Central memory CD8-positive, alpha-beta T cell (primary cell): Measurements from ENCODE around the gene ENPP6.
"Not testable (repeated sequence)": the region's sequence is repeated elsewhere in the genome, so short reads cannot be mapped to it uniquely, and the experiment has no call there.

Source experiments
- ATAC-seq: fragments of 150-1000 bp; cut with Tn5 transposase; replicated peaks from 2 replicates; pipeline ENCODE4 v1.10.0; 2022; ENCODE audit warnings: mild to moderate bottlenecking, moderate FRiP score, moderate number of reproducible peaks; ENCODE audit not compliant: poor library complexity, severe bottlenecking; ENCODE audit errors: extremely low read depth
- DNase-seq, 2 donors: peaks; one replicate each; pipeline ENCODE4 v3.0.0; 2021; ENCODE audit warnings: low spot score in 2 of 2
- H3K27ac Mint-ChIP-seq: one replicate; pipeline ENCODE4 v1.8.0; 2022; ENCODE audit warnings: low read depth, mild to moderate bottlenecking, moderate library complexity, mixed read lengths
- H3K27me3 Mint-ChIP-seq: one replicate; pipeline ENCODE4 v1.8.0; 2022; ENCODE audit warnings: mixed read lengths
- H3K36me3 Mint-ChIP-seq: one replicate; pipeline ENCODE4 v1.8.0; 2022; ENCODE audit warnings: mild to moderate bottlenecking, moderate library complexity, mixed read lengths; ENCODE audit not compliant: insufficient read depth
- H3K4me1 Mint-ChIP-seq: one replicate; pipeline ENCODE4 v1.8.0; 2022; ENCODE audit warnings: mixed read lengths
- H3K4me3 Mint-ChIP-seq: one replicate; pipeline ENCODE4 v1.8.0; 2022; ENCODE audit warnings: mild to moderate bottlenecking, moderate library complexity, mixed read lengths
- H3K9me3 Mint-ChIP-seq: one replicate; pipeline ENCODE4 v1.8.0; 2022; ENCODE audit warnings: mixed read lengths

Gene ENPP6

DNA sequence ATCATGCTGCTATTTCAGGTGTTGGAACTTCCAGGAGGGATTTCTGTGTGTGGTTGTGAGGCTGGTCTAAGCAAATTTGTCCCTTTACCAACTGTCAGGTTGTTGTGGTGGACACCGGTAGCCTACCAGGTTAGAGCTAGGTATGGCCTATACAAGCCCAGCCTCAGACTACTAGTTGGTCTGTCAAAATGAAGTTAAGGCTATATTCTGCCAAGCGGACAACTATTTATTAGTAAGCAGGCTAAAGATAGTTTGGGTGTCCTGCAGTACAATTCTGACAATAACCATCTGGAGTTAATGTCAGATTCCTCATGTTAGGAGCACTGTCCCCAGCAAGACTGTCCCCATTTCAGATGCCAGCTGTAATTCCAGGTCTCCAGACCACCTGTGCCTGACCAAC, 13.9 kb upstream of the ENPP6 start:
- no peak overlapping the region for H3K27ac Mint-ChIP-seq
- no peaks in the 10 kb centered on the region for H3K9me3 Mint-ChIP-seq
- H3K27me3 Mint-ChIP-seq: peaks cover 22% of the 10 kb centered on the region
- ATAC-seq (no peak), DNase-seq (no peak)
- peaks cover 14% of the 10 kb centered on the region for H3K4me1 Mint-ChIP-seq
- H3K36me3 Mint-ChIP-seq: peaks cover 4% of the 10 kb centered on the region
- no peak overlapping the region for H3K4me3 Mint-ChIP-seq

DNA sequence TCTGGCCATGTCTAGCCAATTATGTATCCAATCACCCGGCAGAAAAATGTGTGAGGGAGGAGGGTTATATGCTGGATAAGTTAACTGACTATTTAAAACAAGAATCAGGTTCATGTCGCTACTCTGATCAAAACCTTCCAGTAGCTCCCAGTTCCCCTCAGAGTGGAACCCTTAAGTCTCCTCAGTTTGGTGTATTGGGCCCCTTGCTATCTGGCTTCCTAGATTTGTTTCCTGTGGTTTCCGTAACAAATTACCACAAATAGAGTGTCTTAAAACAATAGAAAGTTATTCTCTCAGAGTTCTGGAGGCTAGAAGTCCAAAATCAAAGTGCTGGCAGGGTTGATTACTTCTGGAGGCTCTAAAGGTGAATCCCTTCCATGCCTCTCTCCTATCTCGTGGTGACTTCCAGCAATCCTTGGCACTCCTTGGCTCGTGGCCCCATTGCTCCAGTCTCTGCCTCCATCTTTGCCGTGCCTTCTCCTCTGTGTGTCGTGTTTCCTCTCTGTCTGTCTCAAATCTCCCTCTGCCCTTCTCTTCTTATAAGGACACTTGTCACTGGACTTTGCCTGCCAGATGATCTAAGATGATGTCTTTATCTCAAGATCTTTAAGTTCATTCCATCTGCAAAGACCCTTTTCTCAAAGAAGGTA, 10.5 kb upstream of the ENPP6 start:
- no peaks in the 10 kb centered on the region for H3K9me3 Mint-ChIP-seq
- H3K36me3 Mint-ChIP-seq: peaks cover 4% of the 10 kb centered on the region
- H3K4me1 Mint-ChIP-seq: peaks cover 14% of the 10 kb centered on the region
- no peak overlapping the region for H3K4me3 Mint-ChIP-seq
- no peak for ATAC-seq
- H3K27ac Mint-ChIP-seq: no peak overlapping the region
- no peak for DNase-seq
- peaks cover 30% of the 10 kb centered on the region for H3K27me3 Mint-ChIP-seq

DNA sequence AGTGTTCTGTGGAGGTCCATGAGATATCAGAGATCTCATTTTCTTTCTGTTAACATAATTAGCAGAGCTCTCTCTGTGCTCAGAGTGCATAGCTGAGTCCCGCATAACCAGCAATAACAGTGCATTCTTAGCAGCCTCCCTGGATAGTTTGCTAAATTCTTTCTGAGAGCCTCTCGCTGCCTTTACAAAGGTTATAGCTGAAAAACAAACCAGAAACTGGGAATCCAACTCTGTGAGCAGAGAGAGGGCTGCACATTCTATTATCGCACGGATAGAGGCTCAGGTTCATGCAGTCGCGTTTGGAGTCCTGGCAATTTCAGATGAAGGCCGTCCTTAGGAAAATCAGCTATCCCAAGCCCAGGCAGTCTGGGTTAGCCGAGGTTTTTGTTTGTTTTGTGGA, 1.2 kb downstream of the ENPP6 start:
- Mint-ChIP-seq H3K27ac (no peak overlapping the region), H3K36me3 (no peaks in the 10 kb centered on the region), H3K4me1 (no peaks in the 10 kb centered on the region), H3K27me3 (peaks cover 54% of the 10 kb centered on the region), H3K9me3 (no peaks in the 10 kb centered on the region), H3K4me3 (no peak overlapping the region)
- DNase-seq (no peak), ATAC-seq (no peak)

DNA sequence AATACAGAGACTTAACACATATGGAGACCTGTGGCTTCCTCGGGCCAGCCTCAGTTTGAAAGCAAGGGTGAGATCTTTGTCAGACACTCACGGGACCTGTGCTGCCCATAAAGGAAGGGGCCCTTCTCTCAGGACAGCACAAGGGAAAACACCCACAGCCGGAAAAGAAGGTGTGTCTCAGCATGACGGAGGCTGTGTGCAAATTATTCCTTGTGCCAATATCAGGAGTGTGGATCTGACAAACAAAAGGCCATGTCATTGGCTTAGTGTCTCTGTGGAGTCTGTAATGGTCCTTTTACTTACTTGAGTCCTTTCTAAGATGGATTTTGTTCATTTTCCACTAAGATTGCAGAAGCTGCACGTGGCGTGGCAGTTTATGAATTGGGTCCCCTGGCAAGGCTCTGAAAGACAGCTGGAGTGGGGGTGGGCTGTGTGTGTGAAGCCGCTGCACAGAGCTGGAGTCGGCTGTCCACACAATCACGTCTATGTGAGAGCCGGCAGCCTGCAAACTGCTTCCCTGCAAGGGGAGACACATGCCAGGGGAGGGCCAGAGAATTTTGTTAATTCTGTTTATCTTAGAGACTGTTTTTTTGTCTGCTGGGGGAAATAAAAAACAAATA, 1.9 kb downstream of the ENPP6 start:
- H3K4me3 Mint-ChIP-seq: no peak overlapping the region
- H3K9me3 Mint-ChIP-seq: no peaks in the 10 kb centered on the region
- no peaks in the 10 kb centered on the region for H3K4me1 Mint-ChIP-seq
- DNase-seq: no peak
- H3K36me3 Mint-ChIP-seq: no peaks in the 10 kb centered on the region
- no peak for ATAC-seq
- peaks cover 47% of the 10 kb centered on the region for H3K27me3 Mint-ChIP-seq
- H3K27ac Mint-ChIP-seq: no peak overlapping the region

DNA sequence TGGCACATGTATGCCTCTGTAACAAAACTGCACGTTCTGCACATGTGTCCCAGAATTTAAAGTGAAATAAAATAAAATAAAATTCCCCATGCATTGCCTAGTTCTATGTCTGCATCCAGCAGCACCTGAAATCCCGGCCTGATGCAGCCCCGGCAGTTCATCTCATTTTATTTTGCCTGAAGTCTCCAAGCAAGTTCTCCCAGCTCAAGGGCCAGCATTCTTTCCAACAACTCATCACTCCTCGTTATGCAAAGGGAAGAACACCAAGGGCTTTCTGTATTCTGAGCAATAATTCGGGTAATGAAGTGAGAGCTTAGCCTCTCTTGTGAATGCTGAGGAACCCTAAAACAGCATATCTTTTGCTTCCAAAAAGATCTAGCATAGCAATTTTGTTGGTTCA, 2.7 kb downstream of the ENPP6 start:
- Mint-ChIP-seq H3K27ac (no peak overlapping the region), H3K4me1 (no peaks in the 10 kb centered on the region), H3K36me3 (no peaks in the 10 kb centered on the region), H3K4me3 (no peak overlapping the region), H3K27me3 (peaks cover 42% of the 10 kb centered on the region), H3K9me3 (no peaks in the 10 kb centered on the region)
- DNase-seq (no peak), ATAC-seq (no peak)

DNA sequence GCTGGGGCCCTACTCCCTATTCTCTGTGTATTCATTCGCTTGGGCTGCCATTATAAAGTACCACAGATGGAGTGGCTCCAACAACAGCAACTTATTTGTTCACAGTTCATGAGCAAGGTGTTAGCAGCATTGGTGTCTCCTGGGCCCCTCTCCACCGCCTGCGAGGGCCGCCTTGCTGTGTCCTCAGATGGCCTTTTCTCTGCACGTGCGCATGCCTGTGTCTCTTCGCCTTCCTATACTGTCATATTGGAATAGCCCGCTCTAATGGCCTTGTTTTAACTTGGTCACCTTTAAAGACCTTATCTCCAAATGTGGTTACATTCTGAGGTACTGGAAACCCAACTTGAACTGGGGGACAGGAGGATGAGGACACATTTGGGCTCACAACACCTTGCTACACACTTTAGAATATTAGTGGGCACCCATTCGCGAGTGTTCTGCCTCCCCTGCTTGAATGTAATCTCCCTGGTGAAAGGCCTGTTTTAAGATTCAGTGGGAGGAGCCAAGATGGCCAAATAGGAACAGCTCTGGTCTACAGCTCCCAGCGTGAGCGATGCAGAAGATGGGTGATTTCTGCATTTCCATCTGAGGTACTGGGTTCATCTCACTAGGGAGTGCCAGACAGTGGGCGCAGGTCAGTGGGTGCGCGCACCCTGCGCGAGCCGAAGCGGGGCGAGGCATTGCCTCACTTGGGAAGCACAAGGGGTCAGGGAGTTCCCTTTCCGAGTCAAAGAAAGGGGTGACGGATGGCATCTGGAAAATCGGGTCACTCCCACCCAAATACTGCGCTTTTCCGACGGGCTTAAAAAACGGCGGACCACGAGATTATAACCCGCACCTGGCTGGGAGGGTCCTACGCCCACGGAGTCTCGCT, 9.7 kb downstream of the ENPP6 start:
- H3K9me3 Mint-ChIP-seq, H3K4me1 Mint-ChIP-seq, H3K27ac Mint-ChIP-seq, DNase-seq, H3K36me3 Mint-ChIP-seq, H3K4me3 Mint-ChIP-seq, ATAC-seq: not testable (repeated sequence)
- peaks cover 60% of the 10 kb centered on the region for H3K27me3 Mint-ChIP-seq

DNA sequence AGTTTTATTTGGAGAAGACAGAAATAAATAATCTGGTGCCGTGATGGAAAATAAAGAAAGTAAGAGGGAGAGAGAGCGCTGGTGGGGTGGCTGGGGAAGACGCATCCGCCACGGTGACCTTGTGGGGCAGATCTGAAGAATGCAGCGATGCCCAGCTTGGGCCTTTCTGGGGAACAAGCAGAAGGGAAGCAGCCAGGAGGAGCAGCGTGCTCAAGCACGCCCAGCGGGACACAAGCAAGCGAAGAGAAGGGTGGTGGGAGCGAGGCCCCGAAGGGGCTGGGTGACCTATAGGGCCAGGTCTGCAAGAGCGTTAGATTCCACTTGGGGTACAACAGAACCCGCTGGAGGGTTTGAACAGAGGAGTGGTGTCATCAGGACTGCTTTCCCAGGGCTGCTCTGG, 12.4 kb downstream of the ENPP6 start:
- no peaks in the 10 kb centered on the region for H3K9me3 Mint-ChIP-seq
- ATAC-seq (no peak), DNase-seq (no peak)
- no peak overlapping the region for H3K4me3 Mint-ChIP-seq
- H3K27me3 Mint-ChIP-seq: peaks cover 70% of the 10 kb centered on the region
- no peaks in the 10 kb centered on the region for H3K4me1 Mint-ChIP-seq
- H3K36me3 Mint-ChIP-seq: no peaks in the 10 kb centered on the region
- H3K27ac Mint-ChIP-seq: no peak overlapping the region

DNA sequence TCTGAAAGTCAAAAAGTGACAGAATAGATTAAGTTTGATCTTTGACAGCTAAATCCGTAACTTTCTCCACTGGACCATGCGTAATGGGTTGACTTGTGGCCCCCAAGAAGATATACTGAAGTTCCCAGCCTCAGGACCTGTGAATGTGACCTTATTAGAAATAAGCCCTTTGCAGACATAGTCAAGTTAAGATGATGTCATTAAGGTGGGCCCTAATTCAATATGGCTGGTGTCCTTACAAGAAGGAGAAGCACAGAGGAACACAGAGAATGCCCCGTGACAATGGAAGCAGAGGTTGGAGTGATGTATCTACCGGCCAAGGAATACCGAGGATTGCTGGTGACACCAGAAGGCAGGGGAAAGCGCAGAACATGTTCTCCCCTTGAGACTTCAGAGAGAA, 14.4 kb downstream of the ENPP6 start:
- no peak for DNase-seq
- no peaks in the 10 kb centered on the region for H3K36me3 Mint-ChIP-seq
- H3K27me3 Mint-ChIP-seq: peaks cover 61% of the 10 kb centered on the region
- no peaks in the 10 kb centered on the region for H3K9me3 Mint-ChIP-seq
- H3K4me3 Mint-ChIP-seq: no peak overlapping the region
- H3K4me1 Mint-ChIP-seq: no peaks in the 10 kb centered on the region
- no peak for ATAC-seq
- no peak overlapping the region for H3K27ac Mint-ChIP-seq

DNA sequence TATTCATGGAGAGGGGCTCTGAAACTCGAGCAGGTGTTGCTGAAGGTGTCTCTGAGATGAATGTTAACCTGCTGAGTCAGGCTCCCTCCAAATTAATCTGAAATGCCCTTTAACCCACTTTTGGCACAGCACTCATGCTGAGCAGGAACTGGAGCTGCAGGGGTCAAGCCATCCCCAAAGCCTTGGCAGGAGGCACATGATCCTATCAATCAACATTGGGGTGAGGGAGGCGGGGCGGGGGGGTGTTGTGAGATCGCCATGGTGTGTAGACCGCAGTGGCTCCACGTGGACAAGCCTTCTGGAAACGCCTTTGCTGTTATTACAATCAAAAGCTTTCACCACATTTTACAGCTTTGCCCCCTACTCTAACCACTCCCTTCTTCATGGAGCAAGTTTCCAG, 16.5 kb downstream of the ENPP6 start:
- Mint-ChIP-seq H3K4me3 (no peak overlapping the region), H3K4me1 (no peaks in the 10 kb centered on the region), H3K27ac (no peak overlapping the region)

DNA sequence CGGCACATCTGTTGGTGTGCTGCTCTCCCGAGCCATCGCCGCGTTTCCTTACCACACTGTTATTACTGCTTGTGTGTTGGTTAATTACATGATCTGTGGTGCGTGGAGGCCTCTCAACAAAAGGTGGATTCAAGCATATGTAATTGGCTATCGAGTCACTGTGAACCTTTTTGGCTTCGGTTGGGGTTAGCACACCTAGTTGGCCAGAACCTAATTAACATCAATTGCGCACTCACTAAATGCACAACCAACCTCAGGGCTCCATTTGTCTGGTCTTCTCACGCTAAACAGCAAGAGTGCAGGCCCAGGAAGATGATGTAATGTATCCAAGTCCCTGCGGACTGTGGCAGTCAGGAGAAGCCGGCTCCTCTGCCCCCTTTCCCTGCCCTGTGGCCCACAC, 17.4 kb downstream of the ENPP6 start:
- no peak for ATAC-seq
- H3K27me3 Mint-ChIP-seq: peaks cover 56% of the 10 kb centered on the region

More for the DNA sequence above, 16.5 kb downstream of the ENPP6 start:
- Mint-ChIP-seq H3K27me3 (peaks cover 57% of the 10 kb centered on the region), H3K36me3 (no peaks in the 10 kb centered on the region), H3K9me3 (no peaks in the 10 kb centered on the region)
- ATAC-seq: no peak
- DNase-seq: no peak

DNA sequence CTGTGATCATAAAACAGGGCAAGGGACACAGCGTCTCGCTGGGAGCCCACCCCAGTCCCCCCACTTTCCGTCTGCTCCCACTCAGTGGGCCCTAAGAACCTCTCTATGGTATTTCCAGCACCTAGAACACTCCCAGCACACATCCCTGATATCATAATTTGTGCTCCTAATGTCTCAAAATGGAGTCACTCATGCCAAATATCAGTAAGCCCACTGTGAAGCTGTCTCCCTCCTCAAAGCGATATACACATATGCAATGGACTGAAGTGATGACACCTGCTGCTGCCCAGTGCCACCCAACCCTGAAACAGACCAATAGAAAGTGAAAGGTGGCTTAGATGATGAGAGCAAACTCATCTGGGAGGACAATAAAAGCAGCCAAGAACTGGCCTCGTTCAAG, 17.9 kb downstream of the ENPP6 start:
- no peak overlapping the region for H3K27ac Mint-ChIP-seq
- no peak overlapping the region for H3K4me3 Mint-ChIP-seq
- H3K36me3 Mint-ChIP-seq: no peaks in the 10 kb centered on the region
- peaks cover 51% of the 10 kb centered on the region for H3K27me3 Mint-ChIP-seq
- H3K9me3 Mint-ChIP-seq: no peaks in the 10 kb centered on the region
- no peak for ATAC-seq
- no peak for DNase-seq
- H3K4me1 Mint-ChIP-seq: no peaks in the 10 kb centered on the region

More for the DNA sequence above, 17.4 kb downstream of the ENPP6 start:
- no peak for DNase-seq
- Mint-ChIP-seq H3K36me3 (no peaks in the 10 kb centered on the region), H3K4me3 (no peak overlapping the region), H3K9me3 (no peaks in the 10 kb centered on the region), H3K4me1 (no peaks in the 10 kb centered on the region), H3K27ac (no peak overlapping the region)

DNA sequence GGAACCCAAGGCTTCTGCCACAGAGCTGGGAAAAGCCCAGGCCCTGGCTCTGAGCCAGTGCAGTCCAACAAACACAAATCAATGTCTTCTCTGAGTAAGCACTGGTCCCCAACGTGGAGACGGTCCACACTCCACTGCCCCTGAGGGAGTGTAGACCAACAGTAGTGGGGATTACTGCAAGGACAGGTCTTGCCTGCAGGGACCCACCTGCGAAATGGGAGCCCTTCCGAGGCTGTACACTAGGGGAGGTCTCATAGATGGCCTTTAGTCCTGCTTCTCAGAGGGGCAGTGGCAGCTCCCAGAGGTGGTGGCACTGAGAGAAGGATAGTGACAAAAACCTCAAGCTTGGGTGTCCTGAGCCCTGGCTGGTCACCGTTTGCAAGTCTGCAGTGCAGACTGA, 19.5 kb downstream of the ENPP6 start:
- DNase-seq (no peak), ATAC-seq (no peak)
- H3K27ac Mint-ChIP-seq: no peak overlapping the region
- H3K9me3 Mint-ChIP-seq: no peaks in the 10 kb centered on the region
- H3K4me1 Mint-ChIP-seq: no peaks in the 10 kb centered on the region
- H3K4me3 Mint-ChIP-seq: no peak overlapping the region
- H3K27me3 Mint-ChIP-seq: peaks cover 35% of the 10 kb centered on the region
- peaks cover 2% of the 10 kb centered on the region for H3K36me3 Mint-ChIP-seq
